Activated naive CD8-positive, alpha-beta T cell treated with anti-CD3 and anti-CD28 coated beads for 36 hours (primary cell): ENCODE measurements around the gene SAXO2. TPM values are rescaled to one million over a fixed set of nuclear protein-coding genes. Genes with fewer than 3 reads are reported as not detected.
"Not testable (repeated sequence)": the region's sequence is repeated elsewhere in the genome, so short reads cannot be mapped to it uniquely, and the experiment has no call there.

Experiments used
- DNase-seq: peaks from one replicate; pipeline ENCODE4 v3.0.0; 2021
- H3K27ac Mint-ChIP-seq: one replicate; pipeline ENCODE4 v1.8.0; 2022; ENCODE audit warnings: mild to moderate bottlenecking, moderate library complexity, mixed read lengths
- H3K27me3 Mint-ChIP-seq: one replicate; pipeline ENCODE4 v1.8.0; 2022; ENCODE audit warnings: mild to moderate bottlenecking, mixed read lengths
- H3K36me3 Mint-ChIP-seq: one replicate; pipeline ENCODE4 v1.8.0; 2021; ENCODE audit warnings: mild to moderate bottlenecking, mixed read lengths
- H3K4me1 Mint-ChIP-seq: one replicate; pipeline ENCODE4 v1.8.0; 2021; ENCODE audit warnings: mixed read lengths
- H3K4me3 Mint-ChIP-seq: one replicate; pipeline ENCODE4 v1.8.0; 2022; ENCODE audit warnings: mild to moderate bottlenecking, moderate library complexity, mixed read lengths
- H3K9me3 Mint-ChIP-seq: one replicate; pipeline ENCODE4 v1.8.0; 2022; ENCODE audit warnings: mixed read lengths
- total RNA-seq, 2 experiments: library from RNA; stranded (reverse); gene quantifications; one replicate each; pipeline ENCODE4 v1.2.3, GENCODE V29; 2021

Gene SAXO2
- total RNA-seq, 2 experiments from 2014 or later: 0.76 to 2.4 TPM

- not testable (repeated sequence) for H3K27me3 Mint-ChIP-seq, H3K4me1 Mint-ChIP-seq, H3K4me3 Mint-ChIP-seq, H3K36me3 Mint-ChIP-seq, H3K9me3 Mint-ChIP-seq, H3K27ac Mint-ChIP-seq, DNase-seq
These were observed 70.3 kb downstream of the SAXO2 start for GRCh38 chr15:82332711-82333602.

GRCh38 chr15:82333603-82334553 lies 71.3 kb downstream of the SAXO2 start:
- DNase-seq, H3K27ac Mint-ChIP-seq, H3K4me1 Mint-ChIP-seq, H3K9me3 Mint-ChIP-seq, H3K27me3 Mint-ChIP-seq, H3K4me3 Mint-ChIP-seq, H3K36me3 Mint-ChIP-seq: not testable (repeated sequence)

Other genes with a start within 250 kb of the SAXO2 start
- gene MEX3B, start 216.8 kb upstream of the SAXO2 start, total RNA-seq: under 1 TPM; 0.33 to 0.40 TPM
- gene EFL1, start 84 bp upstream of the SAXO2 start, total RNA-seq: 10 to 100 TPM; 23.7 to 25.3 TPM
- 1 to 10 TPM; 1.1 to 1.3 TPM for gene GOLGA6L10, start 86.7 kb downstream of the SAXO2 start, total RNA-seq
- 1 to 10 TPM; 1.8 to 2.1 TPM for gene GOLGA6L9, start 167.0 kb downstream of the SAXO2 start, total RNA-seq